HepG2 (cell line): ENCODE measurements around the gene ATAD3C. TPM values are rescaled to one million over a fixed set of nuclear protein-coding genes. Genes with fewer than 3 reads are reported as not detected.

Experiments
- CTCF ChIP-seq: sonication (generic); formaldehyde crosslinking; IDR thresholded peaks from 2 replicates; pipeline ENCODE4 v1.5.0; 2020; ENCODE audit warnings: mild to moderate bottlenecking, missing genetic modification reagents, moderate library complexity
- DMTF1 ChIP-seq: sonication (generic); formaldehyde crosslinking; IDR thresholded peaks from 2 replicates; pipeline ENCODE4 v1.4.0; 2020; ENCODE audit warnings: mild to moderate bottlenecking, missing genetic modification reagents
- GFI1 ChIP-seq: sonication (generic); formaldehyde crosslinking; IDR thresholded peaks from 2 replicates; pipeline ENCODE4 v1.5.0; 2020; ENCODE audit warnings: missing genetic modification reagents, mild to moderate bottlenecking, borderline replicate concordance
- IRF2 ChIP-seq: IDR thresholded peaks from 2 replicates; pipeline ENCODE4 v1.6.1; 2018; ENCODE audit warnings: missing genetic modification reagents, missing compliant biosample characterization
- MAFK ChIP-seq, 2 experiments: IDR thresholded peaks in 1 of 2; conservative IDR thresholded peaks in 1 of 2; 2 replicates each; pipeline ENCODE4 v1.6.1; 2011; ENCODE audit warnings: improper control_type of control experiment in 2 of 2, low read length in 2 of 2
- NR0B2 ChIP-seq: sonication (generic); formaldehyde crosslinking; IDR thresholded peaks from 2 replicates; pipeline ENCODE4 v1.4.0; 2020; ENCODE audit warnings: mild to moderate bottlenecking, missing genetic modification reagents
- PBX2 ChIP-seq: IDR thresholded peaks from 2 replicates; pipeline ENCODE4 v1.6.1; 2016; ENCODE audit warnings: control low read depth
- PHF8 ChIP-seq: sonication (generic); formaldehyde crosslinking; IDR thresholded peaks from 2 replicates; pipeline ENCODE4 v1.5.0; 2020; ENCODE audit warnings: missing genetic modification reagents
- PPARG ChIP-seq: conservative IDR thresholded peaks from 2 replicates; pipeline ENCODE4 v1.6.1; 2016; ENCODE audit warnings: missing biosample characterization, missing genetic modification reagents
- SNRNP70 ChIP-seq: fragments of 200-400 bp; formaldehyde crosslinking; IDR thresholded peaks from 2 replicates; pipeline ENCODE4 v1.6.1; 2017; ENCODE audit warnings: mild to moderate bottlenecking, low read depth, low read length, moderate library complexity
- USF2 ChIP-seq, 2 experiments: sonication (generic) in 1 of 2; formaldehyde crosslinking in 1 of 2; IDR thresholded peaks; 2 replicates each; pipeline versions ENCODE4 v1.5.1 to v1.6.1; 2011 to 2020; ENCODE audit warnings: borderline replicate concordance in 1 of 2, low read depth in 1 of 2, low read length in 1 of 2, mild to moderate bottlenecking in 1 of 2, missing genetic modification reagents in 1 of 2, moderate library complexity in 1 of 2
- ZBTB20 ChIP-seq: sonication (generic); formaldehyde crosslinking; IDR thresholded peaks from 2 replicates; pipeline ENCODE4 v1.8.1; 2023; ENCODE audit warnings: missing genetic modification reagents, low read depth, mild to moderate bottlenecking, borderline replicate concordance
- ZFP90 ChIP-seq: sonication (generic); formaldehyde crosslinking; IDR thresholded peaks from 2 replicates; pipeline ENCODE4 v1.8.0; 2022; ENCODE audit warnings: missing genetic modification reagents, mild to moderate bottlenecking, inconsistent platforms, borderline replicate concordance
- ZNF274 ChIP-seq: sonication (generic); formaldehyde crosslinking; IDR thresholded peaks from 2 replicates; pipeline ENCODE4 v1.5.1; 2020; ENCODE audit warnings: mild to moderate bottlenecking, missing genetic modification reagents
- ZNF329 ChIP-seq: sonication (generic); formaldehyde crosslinking; IDR thresholded peaks from 2 replicates; pipeline ENCODE4 v1.9.0; 2021; ENCODE audit warnings: low read depth, mild to moderate bottlenecking, missing genetic modification reagents
- ZNF737 ChIP-seq: sonication (generic); formaldehyde crosslinking; IDR thresholded peaks from 2 replicates; pipeline ENCODE4 v1.5.0; 2020; ENCODE audit warnings: missing genetic modification reagents, mild to moderate bottlenecking, borderline replicate concordance
- ZNF746 ChIP-seq: sonication (generic); formaldehyde crosslinking; IDR thresholded peaks from 2 replicates; pipeline ENCODE4 v1.8.0; 2022; ENCODE audit warnings: mild to moderate bottlenecking, missing genetic modification reagents
- polyA plus RNA-seq, 8 experiments: library from polyadenylated mRNA; depleted of rRNA in 3 of 8; stranded (reverse) in 7 of 8; unstranded in 1 of 8; fragments of >200 nt; fragmentation: Illumina TruSeq in 4 of 8; extraction: Trizol in 4 of 8; gene quantifications; 2 replicates each; pipeline versions ENCODE4 v1.2.1 to v1.2.3, GENCODE V29; 2011 to 2016; ENCODE audit warnings: low read depth in 4 of 8, missing spikeins in 1 of 8, mixed read lengths in 1 of 8; ENCODE audit not compliant: insufficient read depth in 1 of 8
- total RNA-seq, 5 experiments: library from RNA; depleted of rRNA; stranded (reverse); fragments of >200 nt; fragmentation: Illumina TruSeq; extraction: Trizol; gene quantifications; 2 replicates each; pipeline ENCODE4 v1.2.3, GENCODE V29; 2016; ENCODE audit warnings: low read depth in 1 of 5

Gene ATAD3C
- total and polyA plus RNA-seq, 2 of the 13 experiments (the other 11 are each of a cell fraction or from before 2014, with no cell fraction given) = 2.4 to 3.2 TPM

GRCh38 chr1:1431845-1432273 is 17.6 kb upstream of the ATAD3C start (continued):
- TF ChIP-seq NR0B2 = no peak
- no peak for TF ChIP-seq SNRNP70
- TF ChIP-seq DMTF1 = no peak
- TF ChIP-seq MAFK (conservative IDR thresholded peaks at IDR 0.05 in 1 of 2, IDR thresholded peaks at IDR 0.05 in 1 of 2; ENCODE audit: low read length in 2 of 2) = no peak
- no peak for TF ChIP-seq ZBTB20 (CRISPR knock-in tag)
- no peak for TF ChIP-seq ZFP90 (CRISPR knock-in tag)
- TF ChIP-seq GFI1 = no peak; the same call in 1 of the 2 replicates
- peak; percentile 71 for TF ChIP-seq PPARG
- TF ChIP-seq PHF8 (CRISPR knock-in tag) = peak; percentile 72
- TF ChIP-seq ZNF329 = 0 out of 2 replicates have a peak, but pooled peaks have one; percentile 6
- TF ChIP-seq IRF2 = peak; percentile 76
- no peak for TF ChIP-seq USF2 (IDR thresholded peaks at IDR 0.05; ENCODE audit: low read depth, low read length)
- no peak for TF ChIP-seq USF2 (CRISPR knock-in tag; IDR thresholded peaks at IDR 0.05; ENCODE audit: borderline replicate concordance)
- TF ChIP-seq ZNF746 (CRISPR knock-in tag) = peak; percentile 93
- TF ChIP-seq PBX2 (CRISPR knock-in tag) = no peak
- TF ChIP-seq ZNF737 (CRISPR knock-in tag) = no peak
- TF ChIP-seq ZNF274 (CRISPR knock-in tag) = peak; percentile 71
- TF ChIP-seq CTCF (CRISPR knock-in tag) = peak; percentile 21; the same call in 1 of the 2 replicates
